C4-2B (cell line): ENCODE results near the gene OR8S1.

Experiments
- CTCF ChIP-seq: fragments of 450-650 bp; conservative IDR thresholded peaks from 2 replicates; pipeline ENCODE4 v1.5.1; 2017; ENCODE audit warnings: mild to moderate bottlenecking
- ZFX ChIP-seq: fragments of 450-650 bp; IDR thresholded peaks from 2 replicates; pipeline ENCODE4 v1.6.1; 2017

GRCh38 chr12:48545833-48546469 lies 20.5 kb downstream of the OR8S1 start:
- TF ChIP-seq CTCF (no peak), ZFX (no peak)
